Mesothelial cell of epicardium (in vitro differentiated cells): ENCODE results near the gene PARD3B. TPM values are rescaled to one million over a fixed set of nuclear protein-coding genes. Genes with fewer than 3 reads are reported as not detected.

Source experiments
- DNase-seq, 2 experiments: peaks; one replicate each; pipeline ENCODE4 v3.0.0; 2021; ENCODE audit warnings: low spot score in 2 of 2; ENCODE audit not compliant: unreplicated experiment in 2 of 2
- H3K27ac Mint-ChIP-seq: 2 replicates; pipeline ENCODE4 v1.8.0; 2021; ENCODE audit warnings: mixed read lengths
- H3K27me3 Mint-ChIP-seq: 2 replicates; pipeline ENCODE4 v1.8.0; 2021; ENCODE audit warnings: low read depth, mixed read lengths
- H3K36me3 Mint-ChIP-seq: 2 replicates; pipeline ENCODE4 v1.8.0; 2021; ENCODE audit warnings: mixed read lengths
- H3K4me1 Mint-ChIP-seq: 2 replicates; pipeline ENCODE4 v1.8.0; 2021; ENCODE audit warnings: mixed read lengths
- H3K4me3 Mint-ChIP-seq: 2 replicates; pipeline ENCODE4 v1.8.0; 2021; ENCODE audit warnings: mild to moderate bottlenecking, moderate library complexity, mixed read lengths
- H3K9me3 Mint-ChIP-seq: 2 replicates; pipeline ENCODE4 v1.8.0; 2021; ENCODE audit warnings: mixed read lengths
- CTCF ChIP-seq: fragments of 200-600 bp; sonication (generic); IDR thresholded peaks from one replicate; pipeline ENCODE4 v1.5.0; 2021; ENCODE audit warnings: antibody characterized with exemption; ENCODE audit not compliant: unreplicated experiment
- total RNA-seq: library from RNA; stranded (reverse); gene quantifications from 3 replicates; pipeline ENCODE4 v1.2.1, GENCODE V29; 2021

The PARD3B gene
- total RNA-seq, 1 donor from 2014 or later = 23.4 TPM

DNA sequence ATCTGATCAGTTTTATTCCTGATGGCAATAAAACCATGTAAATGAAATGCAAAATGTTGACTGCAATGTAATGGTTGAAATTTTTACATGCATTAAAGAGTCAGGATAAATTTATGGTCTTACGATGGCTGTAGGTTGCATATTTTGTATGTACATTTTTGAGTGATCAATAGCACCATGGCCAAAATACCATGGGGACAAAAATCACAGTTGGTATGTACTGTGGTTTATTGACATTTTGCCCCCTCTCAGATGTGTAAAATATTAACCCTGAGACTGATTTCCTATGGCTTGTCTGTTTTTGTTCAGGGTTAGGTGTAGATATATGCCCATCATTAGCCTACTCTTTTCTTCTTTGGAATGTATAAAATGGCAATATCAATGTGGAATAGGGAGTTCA is 138.1 kb downstream of the PARD3B start:
- peaks cover 32% of the 10 kb centered on the region for H3K4me1 Mint-ChIP-seq
- no peaks in the 10 kb centered on the region for H3K9me3 Mint-ChIP-seq
- no peak for DNase-seq
- no peak overlapping the region for H3K27ac Mint-ChIP-seq
- no peaks in the 10 kb centered on the region for H3K36me3 Mint-ChIP-seq
- H3K27me3 Mint-ChIP-seq = no peaks in the 10 kb centered on the region
- TF ChIP-seq CTCF = no peak
- no peak overlapping the region for H3K4me3 Mint-ChIP-seq

GRCh38 chr2:204686406-204686805 is 141.1 kb downstream of the PARD3B start:
- Mint-ChIP-seq H3K9me3 (no peaks in the 10 kb centered on the region), H3K36me3 (no peaks in the 10 kb centered on the region), H3K4me1 (peaks cover 26% of the 10 kb centered on the region), H3K4me3 (no peak overlapping the region), H3K27me3 (no peaks in the 10 kb centered on the region), H3K27ac (peak overlapping the region; percentile 30)
- TF ChIP-seq CTCF = no peak
- DNase-seq = no peak

- H3K27me3 Mint-ChIP-seq = no peaks in the 10 kb centered on the region
- DNase-seq = no peak
- H3K4me3 Mint-ChIP-seq = no peak overlapping the region
- H3K9me3 Mint-ChIP-seq = no peaks in the 10 kb centered on the region
- peak overlapping the region; percentile 51 for H3K27ac Mint-ChIP-seq
- no peaks in the 10 kb centered on the region for H3K36me3 Mint-ChIP-seq
- peaks cover 28% of the 10 kb centered on the region for H3K4me1 Mint-ChIP-seq
- TF ChIP-seq CTCF = no peak
Observed at GRCh38 chr2:204687776-204688175, 142.5 kb downstream of the PARD3B start.

- Mint-ChIP-seq H3K36me3 (no peaks in the 10 kb centered on the region), H3K4me3 (no peak overlapping the region), H3K9me3 (no peaks in the 10 kb centered on the region), H3K27me3 (no peaks in the 10 kb centered on the region), H3K27ac (no peak overlapping the region), H3K4me1 (peaks cover 26% of the 10 kb centered on the region)
- peak; percentile 52 for TF ChIP-seq CTCF
- no peak for DNase-seq
Observed at GRCh38 chr2:204691911-204692510, 146.7 kb downstream of the PARD3B start.

- H3K4me1 Mint-ChIP-seq = peaks cover 26% of the 10 kb centered on the region
- peaks cover 2% of the 10 kb centered on the region for H3K36me3 Mint-ChIP-seq
- peaks cover 3% of the 10 kb centered on the region for H3K9me3 Mint-ChIP-seq
- no peaks in the 10 kb centered on the region for H3K27me3 Mint-ChIP-seq
- TF ChIP-seq CTCF = no peak
- no peak for DNase-seq
- H3K27ac Mint-ChIP-seq = no peak overlapping the region
- H3K4me3 Mint-ChIP-seq = no peak overlapping the region
Observed at GRCh38 chr2:204692790-204693189, 147.5 kb downstream of the PARD3B start.

DNA sequence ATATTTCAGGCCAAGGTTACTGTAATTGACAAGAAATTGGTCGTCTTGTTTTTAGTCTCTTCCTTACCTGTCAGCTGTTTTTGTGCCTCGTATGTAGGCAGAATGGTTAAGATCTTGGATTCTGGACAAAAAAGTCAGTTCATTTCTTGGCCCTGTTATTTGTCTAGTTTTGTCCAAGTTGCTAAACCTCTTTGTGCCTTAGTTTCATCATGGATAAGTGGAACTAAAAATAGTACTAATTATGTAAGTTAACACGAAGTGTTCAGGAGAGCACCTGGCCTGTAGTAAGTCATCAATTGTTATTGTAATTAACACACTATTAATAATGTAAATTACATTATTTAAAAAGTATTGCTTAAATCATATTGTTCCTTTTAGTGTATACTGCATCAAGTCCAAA is 148.0 kb downstream of the PARD3B start:
- DNase-seq = no peak
- Mint-ChIP-seq H3K36me3 (peaks cover 2% of the 10 kb centered on the region), H3K27me3 (no peaks in the 10 kb centered on the region), H3K4me3 (no peak overlapping the region), H3K27ac (no peak overlapping the region), H3K9me3 (peaks cover 3% of the 10 kb centered on the region), H3K4me1 (peaks cover 26% of the 10 kb centered on the region)
- no peak for TF ChIP-seq CTCF
